Gastrocnemius medialis (tissue), 4 donors: ENCODE results near the gene DCLRE1C.

ENCODE experiments used
- CTCF ChIP-seq, 5 experiments: fragments of 450-650 bp in 3 of 5; fragments of 200-600 bp in 2 of 5; sonication (generic) in 2 of 5; IDR thresholded peaks in 4 of 5; conservative IDR thresholded peaks in 1 of 5; 1 replicate in 4 of 5; 2 replicates in 1 of 5; pipeline ENCODE4 v1.5.1; 2016 to 2019; ENCODE audit warnings: antibody characterized with exemption in 5 of 5, mild to moderate bottlenecking in 3 of 5, moderate library complexity in 3 of 5
- POLR2A ChIP-seq, 2 donors: fragments of 450-650 bp; IDR thresholded peaks; one replicate each; pipeline ENCODE4 v1.6.1; 2017; ENCODE audit warnings: antibody characterized with exemption in 2 of 2, mild to moderate bottlenecking in 2 of 2, moderate library complexity in 2 of 2

GRCh38 chr10:14859775-14860174 is 94.1 kb downstream of the DCLRE1C start:
- no peak for TF ChIP-seq CTCF (IDR thresholded peaks at IDR 0.05 in 4 of 5, conservative IDR thresholded peaks at IDR 0.05 in 1 of 5)
- no peak for TF ChIP-seq POLR2A (IDR thresholded peaks at IDR 0.05)
